HG03175 (cell line): ENCODE measurements around the gene PRSS27.
A peak's percentile ranks its signal among the peaks of the same experiment; 100 is the strongest.
"Not testable (repeated sequence)": the region's sequence is repeated elsewhere in the genome, so short reads cannot be mapped to it uniquely, and the experiment has no call there.

ENCODE experiments used
- ATAC-seq: cut with Tn5 transposase; IDR thresholded peaks from one replicate; pipeline ENCODE4 v1.9.1; 2021; ENCODE audit warnings: mild to moderate bottlenecking, moderate library complexity; ENCODE audit not compliant: unreplicated experiment

Gene PRSS27

GRCh38 chr16:2698103-2698870 is 21.7 kb downstream of the PRSS27 start:
- ATAC-seq = no peak

- ATAC-seq = no peak
Measured at GRCh38 chr16:2697401-2697948, 22.5 kb downstream of the PRSS27 start.

DNA sequence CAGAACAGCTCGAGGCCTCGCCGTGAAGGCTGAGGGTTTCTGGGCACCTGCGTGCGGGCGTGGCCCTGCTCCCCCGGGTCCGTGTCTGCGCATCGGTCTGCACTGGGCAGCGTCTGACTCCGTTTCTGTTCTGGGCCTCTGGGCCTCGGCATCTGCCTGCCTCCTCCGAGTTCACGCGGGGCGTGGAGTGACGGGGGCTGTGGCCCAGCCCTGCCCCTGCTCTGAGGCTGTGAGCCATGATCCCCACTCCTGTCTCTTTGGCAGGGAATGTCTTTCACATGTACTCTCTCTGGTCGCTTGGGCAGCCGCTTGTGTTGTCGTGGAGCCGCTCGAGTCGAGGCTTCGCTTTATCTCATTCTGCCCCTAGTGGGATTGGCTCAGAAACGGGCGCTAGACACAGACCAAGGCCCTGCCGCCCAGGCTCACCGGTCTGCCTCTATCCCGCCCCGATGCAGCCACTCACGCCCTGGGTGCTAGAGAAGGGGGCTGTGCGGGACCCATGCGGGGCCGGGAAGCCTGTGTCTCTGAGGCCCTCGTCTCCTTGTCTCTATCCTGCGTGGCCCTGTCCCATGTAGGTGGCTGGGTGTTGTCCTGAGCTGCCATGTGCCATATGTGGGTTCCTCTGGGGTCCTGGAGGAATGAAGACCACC is 23.3 kb downstream of the PRSS27 start:
- ATAC-seq = not testable (repeated sequence)

DNA sequence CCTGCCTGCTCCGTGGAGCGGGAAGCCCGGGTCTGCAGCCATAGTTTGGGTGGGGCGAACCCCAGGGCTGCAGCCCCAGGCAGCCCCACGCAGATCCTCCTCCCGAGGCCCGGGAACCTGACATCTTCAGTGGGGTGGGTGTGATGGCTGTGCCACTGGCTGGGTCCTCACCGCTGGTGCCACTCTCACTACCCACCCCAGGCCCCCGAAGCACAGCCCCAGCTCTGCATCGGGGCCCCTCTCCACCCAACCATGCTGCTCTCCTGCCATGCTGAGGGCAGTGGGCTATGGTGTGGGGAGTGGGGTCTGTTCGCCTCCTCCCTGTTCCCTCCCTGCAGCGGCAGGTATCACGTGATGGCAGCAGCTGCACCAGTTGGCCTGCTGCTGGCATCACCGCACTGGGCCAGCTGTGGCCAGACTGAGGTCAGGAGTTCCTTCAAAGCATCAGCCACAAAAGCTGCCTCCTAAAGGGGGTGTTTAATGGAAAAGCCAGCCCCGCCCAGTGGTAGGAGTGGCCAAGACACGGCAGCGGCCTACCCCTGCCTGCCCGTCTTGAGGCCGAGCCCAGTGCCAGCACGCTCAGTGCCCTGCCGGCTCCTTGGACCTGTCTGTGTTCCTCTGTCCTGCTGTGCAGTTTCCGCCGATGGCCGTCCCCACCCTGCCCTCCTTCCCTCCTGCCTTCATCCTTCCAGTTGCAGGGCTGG is 26.9 kb downstream of the PRSS27 start:
- ATAC-seq = no peak

- no peak for ATAC-seq
Measured at GRCh38 chr16:2692251-2692947, 27.6 kb downstream of the PRSS27 start.

- ATAC-seq = no peak
Measured at GRCh38 chr16:2691491-2692248, 28.4 kb downstream of the PRSS27 start.

DNA sequence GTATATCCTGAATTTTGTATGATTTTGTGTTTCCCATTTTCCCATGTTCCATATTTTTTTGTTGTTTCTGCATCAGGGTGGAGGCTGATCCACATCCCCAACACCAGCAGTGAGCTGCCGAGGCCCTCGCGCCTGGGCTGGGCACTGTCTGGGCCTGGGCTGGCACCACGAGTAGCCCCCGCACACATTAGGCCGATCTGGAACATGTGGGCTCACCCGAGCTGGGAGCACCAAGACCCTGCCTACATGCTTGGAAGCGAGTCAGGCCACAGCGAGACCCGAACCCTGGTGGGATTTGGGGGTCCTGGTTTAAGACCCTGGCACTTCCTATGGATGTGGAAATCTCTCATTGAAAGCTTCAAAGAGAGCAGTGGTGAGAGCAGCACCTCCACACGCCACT is 29.2 kb downstream of the PRSS27 start:
- no peak for ATAC-seq

DNA sequence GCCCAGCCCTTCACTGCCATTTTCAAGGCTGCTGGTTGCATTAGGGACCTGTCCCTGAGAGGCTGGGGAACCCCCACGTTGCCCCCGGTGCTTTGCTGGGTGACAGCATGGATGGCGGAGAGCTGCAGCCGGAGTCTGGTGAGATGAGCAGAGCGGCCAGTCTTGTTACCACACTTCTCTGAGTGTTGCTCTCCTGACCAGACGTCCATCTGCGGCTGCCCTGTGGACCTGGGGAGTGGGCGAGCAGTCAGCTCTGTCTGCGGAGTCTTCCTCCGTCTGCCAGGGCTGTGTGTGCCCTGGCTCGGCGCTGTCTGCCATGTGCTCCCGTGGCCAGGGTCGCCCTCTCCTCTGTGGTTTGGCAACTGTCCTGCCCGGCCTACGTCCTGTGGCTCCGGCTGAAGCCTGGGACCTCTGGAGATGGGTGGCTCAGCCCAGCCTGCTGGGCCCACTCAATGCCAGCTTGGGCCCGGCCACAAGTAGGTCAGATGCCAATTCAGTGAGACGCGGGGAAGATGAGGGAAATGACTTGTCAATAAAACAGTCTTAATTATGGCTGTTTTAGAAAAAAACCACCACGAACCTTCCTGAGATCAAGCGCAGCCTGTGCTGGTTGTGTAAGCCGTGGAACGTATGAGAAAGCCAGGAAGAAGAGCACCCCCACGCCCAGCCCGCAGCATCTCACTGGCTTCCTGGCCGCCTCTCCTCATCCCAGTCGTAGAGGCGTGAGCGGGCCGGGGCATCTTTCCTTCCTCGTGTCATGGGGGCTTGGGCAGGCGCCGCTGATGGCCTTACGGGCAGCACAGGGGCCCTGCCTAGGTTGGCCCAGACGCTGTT is 29.8 kb downstream of the PRSS27 start:
- ATAC-seq = no peak

DNA sequence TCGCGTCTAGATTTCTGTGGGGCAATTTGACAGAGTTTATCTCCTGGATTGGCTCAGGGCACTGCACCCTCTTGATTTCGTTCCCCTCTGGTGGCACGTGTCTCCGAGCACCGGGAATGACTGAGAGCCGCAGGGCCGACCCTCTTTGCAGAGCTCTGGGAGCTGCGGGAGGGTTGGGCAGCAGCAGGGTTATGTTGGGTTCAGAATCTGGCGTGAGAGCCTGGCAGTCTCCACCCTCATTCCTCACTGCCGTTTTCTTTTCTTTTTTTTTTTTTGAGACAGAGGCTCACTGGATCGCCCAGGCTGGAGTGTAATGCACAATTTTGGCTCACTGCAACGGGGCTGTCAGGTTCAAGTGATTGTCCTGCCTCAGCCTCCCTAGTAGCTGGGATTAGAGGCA is 30.6 kb downstream of the PRSS27 start:
- ATAC-seq = not testable (repeated sequence)

DNA sequence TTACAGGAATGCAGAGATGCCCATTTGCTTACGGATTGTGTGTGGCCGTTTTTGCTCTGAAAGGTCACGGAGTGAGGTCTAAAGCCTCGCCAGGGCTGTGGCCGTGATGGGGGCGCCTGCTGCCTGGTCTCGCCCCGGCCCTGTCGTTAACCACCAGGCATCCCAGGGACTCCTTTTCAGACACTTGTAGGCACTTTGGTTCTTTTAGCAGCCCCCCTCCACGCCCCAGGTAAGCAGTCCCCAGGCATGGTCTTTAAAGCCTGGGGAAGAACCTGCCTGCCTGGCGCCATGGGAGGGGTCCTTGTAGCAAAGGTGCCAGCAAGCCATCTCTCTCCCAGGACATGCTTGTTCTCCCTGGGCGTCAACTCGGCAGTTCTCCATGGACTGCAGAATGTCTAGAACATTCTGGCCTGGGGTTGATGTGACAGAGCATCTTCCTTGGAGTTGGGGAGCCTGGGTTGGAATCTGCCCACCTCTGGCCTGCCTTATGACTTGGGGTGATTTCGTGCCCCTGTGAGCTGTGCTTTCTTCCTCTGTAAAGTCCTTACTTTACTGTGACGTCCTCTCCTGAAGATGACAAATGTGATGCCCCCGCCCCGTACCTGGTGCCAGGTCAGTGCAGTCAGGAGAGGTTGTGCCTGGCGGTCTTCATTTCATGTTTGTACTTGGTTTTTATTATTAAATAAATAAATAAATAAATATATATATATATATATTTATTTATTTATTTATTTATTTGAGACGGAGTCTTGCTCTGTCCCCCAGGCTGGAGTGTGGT is 32.3 kb downstream of the PRSS27 start:
- ATAC-seq = peak; percentile 1

DNA sequence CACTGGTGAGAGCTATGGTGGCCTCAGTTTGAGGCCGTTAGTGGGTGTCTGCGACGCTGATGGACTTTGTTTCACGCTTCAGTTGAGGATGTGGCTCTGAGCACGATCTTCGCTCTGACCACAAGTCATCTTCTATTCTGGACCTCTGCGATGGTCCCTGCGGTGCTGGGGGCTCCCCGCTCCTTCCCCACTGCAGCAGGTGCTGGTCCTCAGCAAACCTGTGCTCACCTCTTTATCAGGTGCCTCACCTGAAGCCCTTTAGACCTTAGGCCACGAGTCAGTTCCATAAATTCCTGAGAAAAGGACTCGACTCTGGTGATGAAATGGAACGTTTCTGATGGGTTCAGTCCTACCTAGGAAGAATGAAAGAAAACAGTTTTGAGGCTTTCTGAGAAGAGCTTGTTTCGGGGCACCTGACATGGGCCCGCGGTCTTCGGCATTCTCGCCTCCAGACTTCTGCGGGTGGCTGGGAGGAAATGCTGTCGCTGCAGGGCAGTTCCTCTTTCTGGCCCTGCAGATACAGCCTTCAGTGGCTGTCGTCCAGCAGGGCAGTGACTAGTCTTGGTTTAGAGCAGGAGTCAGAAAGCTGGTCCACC is 33.0 kb downstream of the PRSS27 start:
- ATAC-seq = peak; percentile 42

- ATAC-seq = not testable (repeated sequence)
Measured at GRCh38 chr16:2686075-2686474, 33.9 kb downstream of the PRSS27 start.

GRCh38 chr16:2683041-2683440 is 37.0 kb downstream of the PRSS27 start:
- not testable (repeated sequence) for ATAC-seq

- ATAC-seq = peak; percentile 70
Measured at GRCh38 chr16:2682209-2683021, 37.6 kb downstream of the PRSS27 start, which contains the start of gene KCTD5. KCTD5 (plus strand) TSS chr16:2682523; CDS start chr16:2682549, 26 bp downstream.

GRCh38 chr16:2680360-2680759 is 39.7 kb downstream of the PRSS27 start:
- not testable (repeated sequence) for ATAC-seq

DNA sequence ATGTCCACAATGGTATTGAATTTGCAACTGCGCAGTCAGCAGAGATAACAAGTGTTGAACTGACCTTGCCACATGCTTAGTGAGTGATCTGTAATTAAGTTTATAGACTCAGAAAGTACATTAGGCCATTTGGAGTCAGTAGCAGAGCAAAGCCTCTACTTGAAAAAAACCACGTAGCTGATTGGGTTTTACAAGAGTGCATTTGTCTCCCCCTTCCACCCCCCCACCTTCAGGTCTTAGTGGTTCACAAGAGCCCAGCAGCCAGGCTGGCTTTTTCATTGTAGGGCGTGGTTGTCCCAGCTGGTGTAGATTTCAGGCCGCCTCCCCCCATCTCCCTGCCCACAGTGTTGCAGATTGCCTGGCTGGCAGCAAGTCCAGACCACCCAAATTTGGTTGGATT is 40.1 kb downstream of the PRSS27 start:
- ATAC-seq = not testable (repeated sequence)
